ENCODE measurements around the gene TBCK.

TBCK gene

GRCh38 chr4:106312997-106313522 is 2.9 kb downstream of the TBCK start:
- H2AFZ ChIP-seq (ENCODE audit: low read depth), result no peak overlapping the region
- H3K4me3 ChIP-seq (IDR thresholded peaks at IDR 0.05; ENCODE audit: insufficient read depth, low read depth, low read length), result no peak overlapping the region
- H3K79me2 ChIP-seq (ENCODE audit: insufficient read depth, low read depth), result peaks cover 43% of the 10 kb centered on the region

GRCh38 chr4:106312377-106312776 is 3.6 kb downstream of the TBCK start:
- H3K9ac ChIP-seq, result no peak overlapping the region
- H3K27me3 ChIP-seq (ENCODE audit: insufficient read depth, low read depth), result no peaks in the 10 kb centered on the region
- peaks cover 36% of the 10 kb centered on the region for H3K79me2 ChIP-seq (ENCODE audit: insufficient read depth, low read depth)
- TF ChIP-seq CTCF (conservative IDR thresholded peaks at IDR 0.05; ENCODE audit: low read depth, low read length), result no peak
- H3K4me3 ChIP-seq (IDR thresholded peaks at IDR 0.05; ENCODE audit: insufficient read depth, low read depth, low read length), result no peak overlapping the region
- H3K4me2 ChIP-seq, result no peak overlapping the region
- H3K36me3 ChIP-seq (ENCODE audit: insufficient read depth), result no peaks in the 10 kb centered on the region
- H2AFZ ChIP-seq (ENCODE audit: low read depth), result no peak overlapping the region
- H4K20me1 ChIP-seq (ENCODE audit: insufficient read depth), result no peaks in the 10 kb centered on the region
- H3K4me1 ChIP-seq (ENCODE audit: low read depth, poor library complexity, severe bottlenecking), result peaks cover 11% of the 10 kb centered on the region
- no peak overlapping the region for H3K27ac ChIP-seq

More at GRCh38 chr4:106312997-106313522, 2.9 kb downstream of the TBCK start:
- no peak for TF ChIP-seq CTCF (conservative IDR thresholded peaks at IDR 0.05; ENCODE audit: low read depth, low read length)
- Histone ChIP-seq H3K36me3 (ENCODE audit: insufficient read depth) (no peaks in the 10 kb centered on the region), H3K4me1 (ENCODE audit: low read depth, poor library complexity, severe bottlenecking) (peaks cover 18% of the 10 kb centered on the region), H3K27ac (no peak overlapping the region), H4K20me1 (ENCODE audit: insufficient read depth) (no peaks in the 10 kb centered on the region), H3K27me3 (ENCODE audit: insufficient read depth, low read depth) (no peaks in the 10 kb centered on the region), H3K4me2 (no peak overlapping the region), H3K9ac (no peak overlapping the region)

- no peak overlapping the region for H3K9ac ChIP-seq
- no peaks in the 10 kb centered on the region for H3K36me3 ChIP-seq (ENCODE audit: insufficient read depth)
- no peak overlapping the region for H2AFZ ChIP-seq (ENCODE audit: low read depth)
- no peak overlapping the region for H3K4me3 ChIP-seq (IDR thresholded peaks at IDR 0.05; ENCODE audit: insufficient read depth, low read depth, low read length)
- no peaks in the 10 kb centered on the region for H3K27me3 ChIP-seq (ENCODE audit: insufficient read depth, low read depth)
- H3K27ac ChIP-seq, result no peak overlapping the region
- H3K4me1 ChIP-seq (ENCODE audit: low read depth, poor library complexity, severe bottlenecking), result no peaks in the 10 kb centered on the region
- H3K4me2 ChIP-seq, result no peak overlapping the region
- no peaks in the 10 kb centered on the region for H4K20me1 ChIP-seq (ENCODE audit: insufficient read depth)
- no peaks in the 10 kb centered on the region for H3K79me2 ChIP-seq (ENCODE audit: insufficient read depth, low read depth)
- TF ChIP-seq CTCF (conservative IDR thresholded peaks at IDR 0.05; ENCODE audit: low read depth, low read length), result no peak
Measured at GRCh38 chr4:106306561-106306960, 9.4 kb downstream of the TBCK start.

- no peak overlapping the region for H3K4me2 ChIP-seq
- H4K20me1 ChIP-seq (ENCODE audit: insufficient read depth), result no peaks in the 10 kb centered on the region
- no peaks in the 10 kb centered on the region for H3K27me3 ChIP-seq (ENCODE audit: insufficient read depth, low read depth)
- H3K4me3 ChIP-seq (IDR thresholded peaks at IDR 0.05; ENCODE audit: insufficient read depth, low read depth, low read length), result no peak overlapping the region
- no peak overlapping the region for H2AFZ ChIP-seq (ENCODE audit: low read depth)
- no peaks in the 10 kb centered on the region for H3K36me3 ChIP-seq (ENCODE audit: insufficient read depth)
- H3K79me2 ChIP-seq (ENCODE audit: insufficient read depth, low read depth), result no peaks in the 10 kb centered on the region
- H3K4me1 ChIP-seq (ENCODE audit: low read depth, poor library complexity, severe bottlenecking), result no peaks in the 10 kb centered on the region
- TF ChIP-seq CTCF (conservative IDR thresholded peaks at IDR 0.05; ENCODE audit: low read depth, low read length), result no peak
- H3K27ac ChIP-seq, result no peak overlapping the region
- no peak overlapping the region for H3K9ac ChIP-seq
Measured at GRCh38 chr4:106305435-106306055, 10.5 kb downstream of the TBCK start.

Data from KMS-11 (cell line).